Breast epithelium (tissue), 4 donors: ENCODE data around the gene TRIM54. TPM values are rescaled to one million over a fixed set of nuclear protein-coding genes. Genes with fewer than 3 reads are reported as not detected.

Experiments used
- DNase-seq, 2 donors: peaks; one replicate each; pipeline ENCODE4 v3.0.0-alpha.2; 2019; ENCODE audit warnings: low spot score in 2 of 2
- H3K27ac ChIP-seq, 2 donors: fragments of 200-600 bp; sonication (generic) in 1 of 2; one replicate each; pipeline ENCODE4 v1.5.1; 2016 to 2019; ENCODE audit warnings: mild to moderate bottlenecking in 1 of 2
- H3K27me3 ChIP-seq, 2 donors: fragments of 200-600 bp; sonication (generic) in 1 of 2; one replicate each; pipeline versions ENCODE4 v1.5.1 to v1.6.0; 2017 to 2019; ENCODE audit warnings: control low read depth in 1 of 2, mild to moderate bottlenecking in 1 of 2
- H3K36me3 ChIP-seq: fragments of 200-600 bp; one replicate; pipeline ENCODE4 v1.5.1; 2019
- H3K4me1 ChIP-seq, 2 donors: fragments of 200-600 bp; sonication (generic); one replicate each; pipeline ENCODE4 v1.5.1; 2016 to 2019; ENCODE audit warnings: control low read depth in 1 of 2
- H3K4me3 ChIP-seq, 3 donors: fragments of 200-600 bp; sonication (generic); 1 replicate in 2 of 3; 2 replicates in 1 of 3; pipeline ENCODE4 v1.5.1; 2016 to 2019; ENCODE audit warnings: mild to moderate bottlenecking in 3 of 3, moderate library complexity in 2 of 3
- H3K9me3 ChIP-seq, 2 donors: fragments of 200-600 bp; sonication (generic) in 1 of 2; one replicate each; pipeline ENCODE4 v1.5.1; 2016 to 2019; ENCODE audit warnings: control low read depth in 1 of 2
- POLR2A ChIP-seq: fragments of 450-650 bp; IDR thresholded peaks from one replicate; pipeline ENCODE4 v1.6.1; 2016; ENCODE audit warnings: antibody characterized with exemption, mild to moderate bottlenecking, moderate library complexity
- POLR2AphosphoS5 ChIP-seq, 3 donors: sonication (generic); formaldehyde crosslinking; IDR thresholded peaks; one replicate each; pipeline ENCODE4 v1.6.1; 2017; ENCODE audit warnings: antibody characterized with exemption in 3 of 3
- intact Hi-C: fragments of 100-400 bp; cut with DNase I; formaldehyde crosslinking; loops from one replicate; pipeline ENCODE4 v1.15.1; 2023; ENCODE audit warnings: low total_unique reads
- total RNA-seq, 3 donors: library from RNA; depleted of rRNA; stranded (reverse); fragments of >200 nt; gene quantifications; one replicate each; pipeline ENCODE4 v1.1.0, GENCODE V29; 2016
- TF ChIP-seq, protein P1 (sequence below), 3 donors: fragments of 450-650 bp; IDR thresholded peaks; one replicate each; pipeline ENCODE4 v1.5.1; 2016 to 2017; ENCODE audit warnings: antibody characterized with exemption in 3 of 3, mild to moderate bottlenecking in 3 of 3, moderate library complexity in 3 of 3

Gene TRIM54
- total RNA-seq, 3 donors from 2014 or later, result 0.15 to 0.66 TPM; not detected in 1

GRCh38 chr2:27280826-27281225 lies 1.4 kb upstream of the TRIM54 start:
- H3K27me3 ChIP-seq, result no peaks in the 10 kb centered on the region
- TF ChIP-seq POLR2A (no peak), POLR2AphosphoS5 (IDR thresholded peaks at IDR 0.05) (no peak)
- TF ChIP-seq, protein P1, sequence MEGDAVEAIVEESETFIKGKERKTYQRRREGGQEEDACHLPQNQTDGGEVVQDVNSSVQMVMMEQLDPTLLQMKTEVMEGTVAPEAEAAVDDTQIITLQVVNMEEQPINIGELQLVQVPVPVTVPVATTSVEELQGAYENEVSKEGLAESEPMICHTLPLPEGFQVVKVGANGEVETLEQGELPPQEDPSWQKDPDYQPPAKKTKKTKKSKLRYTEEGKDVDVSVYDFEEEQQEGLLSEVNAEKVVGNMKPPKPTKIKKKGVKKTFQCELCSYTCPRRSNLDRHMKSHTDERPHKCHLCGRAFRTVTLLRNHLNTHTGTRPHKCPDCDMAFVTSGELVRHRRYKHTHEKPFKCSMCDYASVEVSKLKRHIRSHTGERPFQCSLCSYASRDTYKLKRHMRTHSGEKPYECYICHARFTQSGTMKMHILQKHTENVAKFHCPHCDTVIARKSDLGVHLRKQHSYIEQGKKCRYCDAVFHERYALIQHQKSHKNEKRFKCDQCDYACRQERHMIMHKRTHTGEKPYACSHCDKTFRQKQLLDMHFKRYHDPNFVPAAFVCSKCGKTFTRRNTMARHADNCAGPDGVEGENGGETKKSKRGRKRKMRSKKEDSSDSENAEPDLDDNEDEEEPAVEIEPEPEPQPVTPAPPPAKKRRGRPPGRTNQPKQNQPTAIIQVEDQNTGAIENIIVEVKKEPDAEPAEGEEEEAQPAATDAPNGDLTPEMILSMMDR (IDR thresholded peaks at IDR 0.05), result no peak
- no peak overlapping the region for H3K27ac ChIP-seq
- no peaks in the 10 kb centered on the region for H3K4me1 ChIP-seq
- no peak for DNase-seq
- no peak overlapping the region for H3K4me3 ChIP-seq
- no peaks in the 10 kb centered on the region for H3K9me3 ChIP-seq
- H3K36me3 ChIP-seq, result no peaks in the 10 kb centered on the region
- intact Hi-C loops, result no loop called here

GRCh38 chr2:27281442-27281841 lies 787 bp upstream of the TRIM54 start:
- intact Hi-C loops, result no loop called here

GRCh38 chr2:27282892-27283291 lies 663 bp downstream of the TRIM54 start:
- intact Hi-C loops, result no loop called here
- no peak for TF ChIP-seq POLR2A
- no peak overlapping the region for H3K27ac ChIP-seq

More at GRCh38 chr2:27281442-27281841, 787 bp upstream of the TRIM54 start:
- TF ChIP-seq, protein P1 (IDR thresholded peaks at IDR 0.05), result no peak
- Histone ChIP-seq H3K36me3 (no peaks in the 10 kb centered on the region), H3K27me3 (no peaks in the 10 kb centered on the region), H3K4me1 (no peaks in the 10 kb centered on the region), H3K27ac (no peak overlapping the region), H3K9me3 (no peaks in the 10 kb centered on the region), H3K4me3 (no peak overlapping the region)
- no peak for DNase-seq

DNA sequence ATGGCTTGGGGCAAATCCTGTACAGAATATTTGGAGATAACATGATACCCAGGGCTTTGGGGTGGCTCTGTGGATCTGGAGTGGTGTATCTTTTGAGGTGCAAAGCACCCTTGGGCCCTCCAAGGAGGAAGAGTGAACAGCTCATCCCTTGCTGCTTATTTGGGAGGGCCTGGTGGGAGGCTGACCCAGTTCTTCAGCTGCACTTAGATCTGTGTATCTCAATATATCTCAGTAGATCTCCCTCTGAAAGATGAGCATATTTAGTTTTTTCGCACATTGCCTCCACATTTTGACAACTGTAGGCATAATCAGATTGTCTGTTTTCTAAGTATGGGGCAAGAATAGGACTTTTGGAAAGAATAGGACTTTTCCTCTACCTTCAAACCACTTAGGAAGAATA lies 2.8 kb downstream of the TRIM54 start:
- H3K27ac ChIP-seq, result no peak overlapping the region
- H3K4me3 ChIP-seq, result no peak overlapping the region
- TF ChIP-seq, protein P1 (IDR thresholded peaks at IDR 0.05), result no peak
- no peak for TF ChIP-seq POLR2AphosphoS5 (IDR thresholded peaks at IDR 0.05)
- H3K27me3 ChIP-seq, result no peaks in the 10 kb centered on the region
- H3K4me1 ChIP-seq, result no peaks in the 10 kb centered on the region
- no peaks in the 10 kb centered on the region for H3K36me3 ChIP-seq
- intact Hi-C loops, result no loop called here
- DNase-seq, result no peak
- no peaks in the 10 kb centered on the region for H3K9me3 ChIP-seq

More at GRCh38 chr2:27282892-27283291, 663 bp downstream of the TRIM54 start:
- Histone ChIP-seq H3K4me3 (no peak overlapping the region), H3K36me3 (no peaks in the 10 kb centered on the region), H3K4me1 (no peaks in the 10 kb centered on the region), H3K9me3 (no peaks in the 10 kb centered on the region), H3K27me3 (no peaks in the 10 kb centered on the region)
- no peak for DNase-seq

DNA sequence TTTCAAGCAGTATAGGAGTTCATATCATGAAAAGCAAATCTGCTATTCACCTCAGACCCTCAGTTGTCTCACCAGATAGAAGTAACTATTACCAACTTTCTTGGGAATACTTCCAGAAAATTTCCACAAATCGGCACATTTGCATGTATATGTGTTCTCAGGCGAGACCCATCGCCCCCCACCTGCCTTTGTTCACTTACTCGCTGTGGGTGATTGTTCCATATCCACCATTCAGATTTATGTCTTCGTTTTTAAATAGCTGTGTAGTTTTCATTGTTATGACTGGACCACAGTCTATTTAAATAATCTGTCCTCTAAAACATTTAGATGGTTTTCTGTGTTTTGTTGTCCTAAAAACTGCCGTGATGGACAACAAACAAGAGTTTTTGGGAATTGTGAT lies 3.3 kb downstream of the TRIM54 start:
- H3K4me3 ChIP-seq, result no peak overlapping the region
- no peaks in the 10 kb centered on the region for H3K36me3 ChIP-seq
- intact Hi-C loops, result no loop called here
- no peak overlapping the region for H3K27ac ChIP-seq
- no peak for DNase-seq
- H3K4me1 ChIP-seq, result no peaks in the 10 kb centered on the region
- no peaks in the 10 kb centered on the region for H3K9me3 ChIP-seq
- TF ChIP-seq POLR2A, result no peak
- TF ChIP-seq, protein P1 (IDR thresholded peaks at IDR 0.05), result no peak
- no peak for TF ChIP-seq POLR2AphosphoS5 (IDR thresholded peaks at IDR 0.05)
- no peaks in the 10 kb centered on the region for H3K27me3 ChIP-seq

GRCh38 chr2:27288610-27289009 lies 6.4 kb downstream of the TRIM54 start:
- TF ChIP-seq POLR2AphosphoS5 (IDR thresholded peaks at IDR 0.05) (no peak), POLR2A (no peak)
- TF ChIP-seq, protein P1 (IDR thresholded peaks at IDR 0.05), result no peak
- Histone ChIP-seq H3K27me3 (no peaks in the 10 kb centered on the region), H3K36me3 (no peaks in the 10 kb centered on the region), H3K4me1 (no peaks in the 10 kb centered on the region), H3K9me3 (no peaks in the 10 kb centered on the region), H3K4me3 (no peak overlapping the region), H3K27ac (no peak overlapping the region)
- intact Hi-C loops, result no loop called here
- no peak for DNase-seq
